ENCODE data around the gene MYCN.

GRCh38 chr2:15948704-15948957, 8.3 kb downstream of the MYCN start:
- TF ChIP-seq POLR2AphosphoS5 (IDR thresholded peaks at IDR 0.05; ENCODE audit: borderline replicate concordance, low read depth, low read length) (no peak), EZH2 (IDR thresholded peaks at IDR 0.05) (no peak)

Data from SK-N-MC (cell line).